ENCODE measurements around the gene DAP. TPM values are rescaled to one million over a fixed set of nuclear protein-coding genes. Genes with fewer than 3 reads are reported as not detected.

Gene DAP
- total and polyA plus RNA-seq, 4 donors, result 49.9 to 131 (median 70.3) TPM

- Histone ChIP-seq H3K4me1 (ENCODE audit: control insufficient read depth in 5 of 5, insufficient read depth in 5 of 5, low read length in 5 of 5) (no peaks in the 10 kb centered on the region), H3K36me3 (ENCODE audit: control insufficient read depth in 4 of 4, insufficient read depth in 4 of 4, low read length in 4 of 4) (peaks cover 0 to 12% (median 5%) of the 10 kb centered on the region in 4 donors), H3K9me3 (ENCODE audit: control insufficient read depth in 4 of 4, insufficient read depth in 3 of 4, low read length in 3 of 4) (no peaks in the 10 kb centered on the region), H3K9ac (ENCODE audit: insufficient read depth in 1 of 2, low read length in 2 of 2) (no peak overlapping the region), H3K27ac (ENCODE audit: low read depth in 1 of 2, low read length in 1 of 2) (no peak overlapping the region), H3K27me3 (ENCODE audit: control insufficient read depth in 3 of 3, insufficient read depth in 3 of 3, low read length in 2 of 3) (no peaks in the 10 kb centered on the region), H3K4me3 (no peak overlapping the region)
- ATAC-seq (ENCODE audit: insufficient read depth, low FRiP score), result no peak
- no peak for DNase-seq
- no peak for TF ChIP-seq CTCF (IDR thresholded peaks at IDR 0.05; ENCODE audit: control extremely low read depth, extremely low read depth)
- 82 to 87% methylated on average over 9 of the region's 9 CpGs for WGBS, 2 donors
Observed at GRCh38 chr5:10715605-10716290, 45.3 kb downstream of the DAP start.

GRCh38 chr5:10712574-10713366, 48.3 kb downstream of the DAP start:
- Histone ChIP-seq H3K9ac (ENCODE audit: insufficient read depth in 1 of 2, low read length in 2 of 2) (no peak overlapping the region), H3K27me3 (ENCODE audit: control insufficient read depth in 3 of 3, insufficient read depth in 3 of 3, low read length in 2 of 3) (no peaks in the 10 kb centered on the region), H3K36me3 (ENCODE audit: control insufficient read depth in 4 of 4, insufficient read depth in 4 of 4, low read length in 4 of 4) (peaks cover 0 to 11% (median 4%) of the 10 kb centered on the region in 4 donors), H3K27ac (ENCODE audit: low read depth in 1 of 2, low read length in 1 of 2) (no peak overlapping the region), H3K4me1 (ENCODE audit: control insufficient read depth in 5 of 5, insufficient read depth in 5 of 5, low read length in 5 of 5) (no peaks in the 10 kb centered on the region), H3K4me3 (no peak overlapping the region), H3K9me3 (ENCODE audit: control insufficient read depth in 4 of 4, insufficient read depth in 3 of 4, low read length in 3 of 4) (no peaks in the 10 kb centered on the region)
- ATAC-seq (ENCODE audit: insufficient read depth, low FRiP score), result no peak
- 96 to 99% methylated on average over 8 of the region's 8 CpGs for WGBS, 2 donors
- no peak for DNase-seq
- TF ChIP-seq CTCF (IDR thresholded peaks at IDR 0.05; ENCODE audit: control extremely low read depth, extremely low read depth), result no peak

- 79 to 80% methylated on average over 6 of the region's 6 CpGs for WGBS, 2 donors
- no peaks in the 10 kb centered on the region for H3K4me1 ChIP-seq (ENCODE audit: control insufficient read depth in 5 of 5, insufficient read depth in 5 of 5, low read length in 5 of 5)
- H3K9ac ChIP-seq (ENCODE audit: insufficient read depth in 1 of 2, low read length in 2 of 2), result no peak overlapping the region
- peaks cover 0 to 16% (median 4%) of the 10 kb centered on the region in 4 donors for H3K36me3 ChIP-seq (ENCODE audit: control insufficient read depth in 4 of 4, insufficient read depth in 4 of 4, low read length in 4 of 4)
- H3K4me3 ChIP-seq, result no peak overlapping the region
- no peak for TF ChIP-seq CTCF (IDR thresholded peaks at IDR 0.05; ENCODE audit: control extremely low read depth, extremely low read depth)
- ATAC-seq (ENCODE audit: insufficient read depth, low FRiP score), result no peak
- H3K27ac ChIP-seq (ENCODE audit: low read depth in 1 of 2, low read length in 1 of 2), result no peak overlapping the region
- H3K27me3 ChIP-seq (ENCODE audit: control insufficient read depth in 3 of 3, insufficient read depth in 3 of 3, low read length in 2 of 3), result no peaks in the 10 kb centered on the region
- DNase-seq, result no peak
- no peaks in the 10 kb centered on the region for H3K9me3 ChIP-seq (ENCODE audit: control insufficient read depth in 4 of 4, insufficient read depth in 3 of 4, low read length in 3 of 4)
Observed at GRCh38 chr5:10711562-10711961, 49.5 kb downstream of the DAP start.
